C4-2B (cell line): ENCODE data around the gene TTLL6.

Source experiments
- H3K27ac ChIP-seq: fragments of 450-650 bp; 2 replicates; pipeline ENCODE4 v1.5.1; 2017
- CTCF ChIP-seq: fragments of 450-650 bp; conservative IDR thresholded peaks from 2 replicates; pipeline ENCODE4 v1.5.1; 2017; ENCODE audit warnings: mild to moderate bottlenecking
- ZFX ChIP-seq: fragments of 450-650 bp; IDR thresholded peaks from 2 replicates; pipeline ENCODE4 v1.6.1; 2017

The TTLL6 gene

DNA sequence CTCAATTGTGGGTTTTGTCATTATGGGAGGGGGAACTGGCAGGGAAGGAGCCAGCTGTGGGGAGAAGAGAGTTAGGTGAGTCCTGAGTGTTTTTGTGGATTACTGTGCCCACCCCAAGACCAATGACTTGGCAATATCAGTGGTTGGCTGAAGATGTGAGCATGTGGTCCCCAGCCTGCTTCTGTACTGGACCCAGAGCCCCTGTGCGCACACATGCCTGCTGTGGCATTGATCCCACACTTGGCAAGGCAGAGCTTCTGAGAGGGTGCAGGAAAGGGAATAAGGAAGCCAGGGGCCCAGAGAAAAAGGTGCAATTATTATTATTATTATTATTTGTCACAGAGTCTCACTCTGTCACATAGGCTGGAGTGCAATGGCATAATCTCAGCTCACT lies 96.0 kb downstream of the TTLL6 start:
- TF ChIP-seq ZFX (no peak), CTCF (no peak)
- H3K27ac ChIP-seq: peak overlapping the region; percentile 98

GRCh38 chr17:48720266-48721008 lies 96.6 kb downstream of the TTLL6 start:
- TF ChIP-seq CTCF: no peak
- no peak for TF ChIP-seq ZFX
- peak overlapping the region; percentile 98 for H3K27ac ChIP-seq

DNA sequence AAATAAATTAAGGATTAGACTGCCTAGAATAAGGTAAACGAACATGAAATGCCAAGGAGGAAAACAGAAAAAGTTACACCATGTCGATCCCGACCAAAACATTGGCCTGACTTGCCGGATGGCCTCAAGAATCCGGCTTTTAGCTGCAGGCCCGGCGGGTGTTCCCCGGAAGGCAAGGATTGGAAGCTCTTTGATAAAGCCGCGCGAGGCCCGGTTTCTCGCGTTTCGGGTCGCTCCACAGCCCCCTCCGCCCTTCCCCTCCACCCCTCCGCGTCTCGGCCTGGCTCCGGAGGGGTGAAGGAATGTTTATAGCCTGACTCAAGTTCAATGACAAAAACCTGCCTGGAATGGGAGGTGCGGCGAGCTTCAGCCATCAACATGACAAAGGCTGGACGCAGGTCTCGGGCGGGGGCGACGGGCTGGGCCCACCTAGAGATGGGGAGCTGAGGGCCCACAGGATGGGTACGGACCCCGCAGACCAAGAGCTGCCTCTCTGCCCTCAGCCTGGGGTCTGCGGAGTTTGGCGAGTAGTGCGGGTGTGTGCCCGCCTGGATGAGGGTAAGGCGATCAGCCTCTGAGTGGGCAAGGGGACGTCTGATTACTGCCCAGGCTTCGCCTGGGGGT lies 97.3 kb downstream of the TTLL6 start:
- peak overlapping the region; percentile 98 for H3K27ac ChIP-seq
- TF ChIP-seq ZFX (no peak; the same call in 1 of the 2 replicates), CTCF (no peak)

GRCh38 chr17:48718761-48719641 lies 98.0 kb downstream of the TTLL6 start:
- TF ChIP-seq CTCF (no peak), ZFX (peak; percentile 56)
- peak overlapping the region; percentile 98 for H3K27ac ChIP-seq

GRCh38 chr17:48718227-48718760 lies 98.7 kb downstream of the TTLL6 start:
- TF ChIP-seq ZFX (no peak), CTCF (no peak)
- H3K27ac ChIP-seq: peak overlapping the region; percentile 98

DNA sequence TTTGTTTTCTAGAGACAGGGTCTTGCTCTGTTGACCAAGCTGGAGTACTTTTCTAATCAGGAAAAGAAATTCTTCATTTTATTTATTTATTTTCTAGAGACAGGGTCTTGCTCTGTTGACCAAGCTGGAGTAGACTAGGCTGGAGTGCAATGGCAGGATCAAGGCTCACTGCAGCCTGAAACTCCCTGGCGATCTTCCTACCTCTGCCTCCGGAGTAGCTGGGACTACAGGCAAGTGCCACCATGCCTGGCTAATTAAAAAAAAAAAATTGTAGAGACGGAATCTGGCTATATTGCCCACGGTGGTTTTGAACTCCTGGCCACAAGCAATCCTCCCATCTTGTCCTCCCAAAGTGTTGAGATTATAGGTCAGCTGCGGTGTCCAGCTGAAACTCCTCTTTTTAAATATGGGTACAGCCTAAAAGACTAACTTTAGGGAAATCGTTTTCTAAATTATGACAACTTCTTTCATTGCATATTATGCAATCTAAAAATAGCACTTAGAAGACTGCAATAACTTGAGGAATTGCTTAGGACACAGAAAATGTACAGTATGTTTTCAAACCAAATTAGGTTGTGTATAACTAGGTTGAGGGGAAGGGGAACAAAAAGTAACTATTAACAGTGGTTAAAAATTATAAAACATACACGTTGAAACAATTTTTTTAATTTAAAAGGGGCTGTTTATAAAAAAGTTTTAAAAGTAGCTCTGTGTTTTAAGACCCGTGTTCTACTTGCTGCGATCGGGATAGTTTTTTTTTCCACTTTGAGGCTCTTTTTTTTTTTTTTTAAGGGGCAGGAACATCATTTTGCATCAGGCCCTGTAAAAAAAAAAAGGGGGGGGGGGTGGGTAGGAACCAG lies 99.4 kb downstream of the TTLL6 start:
- TF ChIP-seq ZFX (no peak), CTCF (no peak)
- peak overlapping the region; percentile 98 for H3K27ac ChIP-seq

- H3K27ac ChIP-seq: peak overlapping the region; percentile 55
Observed at GRCh38 chr17:48716549-48716948, 100.5 kb downstream of the TTLL6 start.
